ENCODE data around the gene SPTLC1.
"Not testable (repeated sequence)": the region's sequence is repeated elsewhere in the genome, so short reads cannot be mapped to it uniquely, and the experiment has no call there.

SPTLC1 gene

DNA sequence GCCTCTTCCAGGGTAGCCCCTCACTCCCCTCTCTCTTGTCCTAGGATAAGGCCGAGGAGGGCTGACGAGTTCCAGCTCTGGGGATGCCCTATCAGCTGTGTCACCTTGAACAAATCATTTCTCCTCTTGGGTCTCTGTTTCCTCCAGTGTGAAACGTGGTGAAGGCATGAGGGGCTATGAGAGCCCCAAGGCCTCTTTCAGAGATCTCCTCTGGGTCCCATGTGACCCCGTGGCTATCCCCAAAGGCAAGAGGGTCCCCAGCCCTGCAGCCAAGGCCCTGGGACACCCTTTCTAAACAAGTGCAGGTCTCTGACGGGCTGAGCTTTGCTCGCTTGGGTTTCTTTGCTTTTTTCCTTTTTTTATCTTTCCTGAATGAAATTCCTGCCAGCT lies 25.5 kb upstream of the SPTLC1 start:
- DNase-seq, result no peak

DNA sequence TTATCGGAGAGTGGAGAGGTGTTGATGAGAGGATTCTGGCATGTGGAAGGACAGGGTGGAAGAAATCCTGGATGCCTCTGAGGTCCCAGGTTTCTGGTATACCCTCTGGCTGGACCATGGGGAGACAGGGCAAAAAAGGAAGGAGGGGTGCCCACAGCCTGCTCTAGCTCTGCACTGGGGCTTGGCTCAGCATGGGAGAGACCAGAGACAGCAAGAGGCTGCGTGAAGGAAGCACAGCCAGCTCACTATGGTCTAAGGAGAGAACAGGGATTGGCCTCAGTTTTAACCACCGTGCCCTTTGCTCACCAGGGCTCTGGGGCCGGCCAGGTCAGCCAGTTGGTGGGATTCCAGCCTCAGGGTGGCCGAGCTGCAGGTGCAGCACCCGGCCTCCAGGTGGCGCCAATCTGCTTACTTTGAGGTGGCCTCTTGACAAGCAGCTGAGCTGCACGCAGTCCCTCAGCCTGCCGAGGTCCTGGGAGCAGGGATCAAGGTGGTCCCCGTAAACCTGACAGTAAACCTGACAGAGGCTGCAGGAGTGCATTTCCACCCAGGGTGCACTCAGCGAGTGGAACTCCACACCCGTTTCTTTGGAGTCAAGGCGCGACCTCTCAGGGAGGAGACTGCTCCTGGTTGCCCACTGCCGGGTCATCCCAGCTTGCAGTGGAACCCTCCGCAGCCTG lies 25.0 kb upstream of the SPTLC1 start:
- DNase-seq, result peak in 34 of 56 donors; percentile 8 to 70 (median 22)

DNA sequence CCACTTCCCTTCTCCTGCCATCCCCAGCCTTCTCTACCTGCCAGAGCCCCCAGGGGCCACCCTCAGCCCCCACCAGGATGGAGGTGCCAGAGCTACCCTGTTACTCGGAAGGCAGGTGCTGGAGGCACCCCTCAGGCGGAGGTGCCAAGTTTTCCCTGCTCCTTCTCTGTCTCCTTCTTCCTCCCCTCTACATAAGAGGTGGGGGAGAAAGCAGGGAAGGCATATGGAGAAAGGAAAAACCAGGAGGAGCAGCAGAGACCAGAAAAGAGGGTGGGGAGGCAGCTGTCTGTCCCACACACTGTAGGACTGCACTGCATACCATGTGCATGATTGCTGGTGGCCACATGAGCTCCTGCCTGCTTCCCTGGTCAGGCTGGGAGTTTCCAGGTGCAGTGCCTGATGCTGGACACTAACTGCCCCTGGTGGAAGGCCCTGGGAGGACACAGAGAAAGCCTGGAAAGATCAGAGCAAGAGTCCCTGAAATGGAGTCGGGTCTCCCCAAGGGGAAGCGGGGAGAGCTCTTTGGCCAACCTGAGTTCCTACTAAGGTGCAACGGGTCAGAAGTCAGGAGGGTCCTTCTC lies 23.8 kb upstream of the SPTLC1 start:
- DNase-seq, result not testable (repeated sequence)

DNA sequence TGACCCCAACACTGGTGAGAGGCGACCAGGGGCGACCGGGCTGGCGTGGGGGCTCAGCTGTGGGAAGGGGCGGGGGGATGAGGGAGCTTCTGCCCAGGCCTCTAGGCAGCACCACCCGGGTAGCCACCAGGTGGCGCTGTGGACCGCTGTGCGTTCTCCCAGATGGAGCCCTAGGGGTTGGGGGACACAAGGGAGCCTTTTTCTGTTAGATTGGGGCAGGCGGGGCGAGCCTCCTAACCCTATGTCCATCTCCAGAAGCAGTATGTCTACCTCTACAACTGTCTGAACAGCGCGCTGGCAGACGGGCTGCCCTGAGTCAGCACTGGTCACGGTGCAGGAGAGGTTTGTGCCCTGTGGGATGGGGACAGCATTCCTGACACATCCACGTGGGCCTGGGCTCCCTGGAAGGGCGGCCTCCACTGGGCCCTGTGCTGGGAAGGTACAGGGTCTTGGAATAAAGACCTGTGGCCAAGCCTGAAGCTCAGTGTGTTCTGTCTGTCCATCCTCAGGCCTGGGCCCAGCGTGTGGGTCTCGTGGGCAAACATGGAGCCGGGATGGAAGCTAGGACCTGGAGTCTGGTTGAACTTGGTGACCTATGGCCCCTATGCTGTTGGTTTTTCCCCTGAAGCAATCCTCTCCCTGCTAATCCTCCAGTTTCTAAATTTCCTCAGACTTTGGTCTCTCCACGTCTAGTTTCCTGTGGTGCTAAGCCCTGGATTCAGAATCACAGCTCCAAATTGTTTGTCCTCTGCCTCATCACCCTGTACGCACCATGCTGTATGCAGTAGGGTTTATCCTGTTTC lies 23.1 kb upstream of the SPTLC1 start:
- peak in 39 of 56 donors; percentile 10 to 81 (median 35) for DNase-seq

DNA sequence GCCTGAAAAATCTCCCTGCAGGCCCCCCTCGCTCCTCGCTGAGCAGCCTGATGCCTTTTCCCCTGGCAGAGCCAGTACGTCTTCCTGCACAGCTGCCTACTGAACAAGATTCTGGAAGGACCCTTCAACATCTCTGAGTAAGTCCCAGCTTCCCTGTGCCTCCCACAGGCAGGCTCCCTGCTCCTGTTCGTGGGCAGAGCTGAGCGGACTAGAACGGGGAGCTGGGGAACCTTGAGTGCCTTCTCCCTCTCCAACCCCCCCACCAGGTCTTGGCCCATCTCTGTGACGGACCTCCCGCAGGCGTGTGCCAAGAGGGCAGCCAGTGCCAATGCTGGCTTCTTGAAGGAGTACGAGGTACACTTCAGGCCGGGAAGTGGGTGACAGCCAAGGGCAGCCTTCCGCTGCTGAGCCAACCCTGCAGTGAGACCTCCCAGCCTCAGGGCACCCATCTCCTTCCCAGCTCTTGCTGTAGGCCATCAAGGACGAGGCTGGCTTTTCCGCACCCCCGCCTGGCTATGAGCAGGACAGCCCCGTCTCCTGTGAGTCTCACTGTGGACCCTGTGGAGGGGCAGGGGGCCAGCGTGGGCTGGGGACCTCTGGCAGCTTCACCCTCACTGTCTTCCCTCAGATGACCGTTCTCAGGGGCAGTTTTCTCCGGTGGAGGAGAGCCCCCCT lies 21.1 kb upstream of the SPTLC1 start:
- no peak for DNase-seq

DNA sequence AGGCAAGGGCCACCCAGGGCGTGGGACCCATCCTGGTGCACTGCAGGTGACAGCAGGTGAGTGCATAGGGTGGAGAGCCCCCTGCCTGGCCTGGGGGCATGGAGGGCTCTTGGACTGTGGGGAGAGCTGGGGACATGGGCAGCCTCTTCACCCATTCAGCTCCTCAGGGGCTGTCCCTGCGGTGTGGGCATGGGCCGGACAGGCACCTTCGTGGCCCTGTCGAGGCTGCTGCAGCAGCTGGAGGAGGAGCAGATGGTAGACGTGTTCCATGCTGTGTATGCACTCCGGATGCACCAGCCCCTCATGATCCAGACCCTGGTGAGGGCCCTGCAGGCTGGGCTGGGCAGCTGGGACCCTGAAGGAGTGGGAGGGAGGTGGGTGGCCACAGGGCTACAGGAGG lies 20.4 kb upstream of the SPTLC1 start:
- DNase-seq, result no peak

DNA sequence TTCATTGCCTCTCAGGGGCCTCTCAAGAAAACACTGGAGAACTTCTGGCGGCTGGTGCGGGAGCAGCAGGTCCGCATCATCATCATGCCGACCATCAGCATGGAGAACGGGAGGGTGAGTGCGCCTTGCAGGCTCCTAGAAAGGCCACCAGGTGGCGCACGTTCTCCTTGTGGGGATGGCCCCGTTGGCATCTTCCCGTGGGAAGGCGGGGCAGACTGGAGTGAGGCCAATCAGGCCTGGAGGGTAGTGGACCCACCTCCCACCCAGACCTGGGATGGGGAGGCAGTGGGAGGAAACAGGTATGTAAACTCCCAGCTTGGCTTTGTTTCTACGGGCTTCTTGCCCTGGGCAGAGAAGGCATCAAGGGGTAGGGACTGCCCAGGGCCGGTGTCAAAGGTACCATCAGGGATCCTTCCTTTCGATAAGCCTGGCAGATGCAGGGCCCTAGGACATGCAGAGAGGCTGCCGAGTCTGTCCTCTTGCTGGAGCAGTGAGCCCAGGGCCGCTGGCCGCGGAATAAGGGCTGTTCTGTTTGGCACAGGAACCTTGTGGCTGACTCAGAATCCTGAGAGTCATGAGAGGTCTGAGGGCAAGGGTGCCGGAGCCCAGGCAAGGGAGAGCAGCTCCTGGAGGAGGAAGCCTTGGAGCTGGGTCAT lies 18.9 kb upstream of the SPTLC1 start:
- DNase-seq, result peak in 49 of 56 donors; percentile 14 to 86 (median 52)

DNA sequence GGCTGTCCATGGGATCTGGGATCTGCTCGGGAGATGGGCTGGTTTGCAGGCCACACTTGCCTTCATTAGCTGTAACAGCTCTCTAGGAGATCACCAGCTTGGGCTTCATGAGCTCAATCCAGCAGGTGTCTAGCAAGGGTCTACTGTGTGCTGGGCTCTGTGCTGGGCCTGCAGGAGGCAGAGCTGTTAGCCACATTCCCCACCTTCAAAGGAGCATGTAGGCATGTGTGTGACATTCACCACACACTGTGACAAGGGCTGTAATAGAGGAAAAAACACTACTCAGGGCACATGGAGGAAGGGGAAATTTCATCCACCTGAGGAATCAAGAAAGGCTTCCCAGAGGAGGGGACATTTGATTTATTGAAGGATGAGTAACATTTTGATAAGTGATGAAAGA lies 17.7 kb upstream of the SPTLC1 start:
- not testable (repeated sequence) for DNase-seq

DNA sequence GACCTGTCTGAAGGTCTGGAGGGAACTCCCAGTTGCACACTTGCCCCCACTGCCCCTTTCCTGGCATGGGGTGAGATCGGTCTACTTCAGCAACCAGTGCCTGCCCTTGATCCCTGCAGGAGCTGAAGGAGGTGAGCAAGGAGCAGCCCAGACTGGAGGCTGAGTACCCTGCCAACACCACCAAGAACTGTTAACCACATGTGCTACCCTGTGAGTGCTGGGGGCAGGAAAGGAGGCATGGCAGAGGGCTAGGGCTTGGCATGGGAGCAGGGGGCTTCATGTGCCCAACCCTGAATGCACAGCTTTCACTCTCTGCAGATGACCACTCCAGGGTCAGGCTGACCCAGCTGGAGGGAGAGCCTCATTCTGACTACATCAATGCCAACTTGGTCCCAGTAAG lies 17.3 kb upstream of the SPTLC1 start:
- DNase-seq, result no peak

DNA sequence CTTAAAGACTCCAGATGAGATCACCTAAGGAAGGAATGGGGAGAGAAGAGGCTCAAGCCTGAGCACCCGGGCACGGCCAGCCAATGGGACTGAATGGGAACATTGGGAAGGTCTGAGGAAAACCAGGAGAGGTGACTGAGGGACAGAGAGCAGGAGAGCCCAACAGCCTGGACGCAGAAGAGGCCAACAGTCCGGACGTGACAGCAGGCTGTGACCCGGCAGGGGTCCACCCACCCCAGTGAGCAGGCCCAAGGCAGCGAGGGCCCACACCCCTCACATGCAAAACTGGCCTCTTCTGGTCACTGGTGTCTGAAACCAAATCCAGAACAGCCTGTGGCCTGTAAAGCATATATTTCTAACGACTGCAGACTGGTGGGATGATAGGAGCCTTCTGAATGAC lies 7.6 kb upstream of the SPTLC1 start:
- DNase-seq, result no peak

DNA sequence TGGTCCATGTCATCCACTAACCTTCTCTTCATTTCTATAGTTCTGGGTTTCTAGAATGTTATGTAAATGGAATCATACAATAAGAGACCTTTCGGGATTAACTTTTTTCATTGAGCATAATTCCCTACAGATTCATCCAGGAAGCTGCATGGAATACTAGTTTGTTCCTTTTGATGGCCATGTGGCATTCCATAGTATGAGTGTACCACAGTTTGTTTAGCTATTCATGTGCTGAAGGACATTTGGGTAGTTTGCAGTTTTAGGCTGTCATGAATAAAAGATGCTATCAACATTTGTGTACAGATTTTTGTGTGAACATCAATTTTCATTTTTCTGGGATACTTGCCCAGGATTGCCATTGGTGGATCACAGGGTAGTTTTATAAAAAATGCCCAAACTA lies 6.8 kb upstream of the SPTLC1 start:
- DNase-seq, result no peak

DNA sequence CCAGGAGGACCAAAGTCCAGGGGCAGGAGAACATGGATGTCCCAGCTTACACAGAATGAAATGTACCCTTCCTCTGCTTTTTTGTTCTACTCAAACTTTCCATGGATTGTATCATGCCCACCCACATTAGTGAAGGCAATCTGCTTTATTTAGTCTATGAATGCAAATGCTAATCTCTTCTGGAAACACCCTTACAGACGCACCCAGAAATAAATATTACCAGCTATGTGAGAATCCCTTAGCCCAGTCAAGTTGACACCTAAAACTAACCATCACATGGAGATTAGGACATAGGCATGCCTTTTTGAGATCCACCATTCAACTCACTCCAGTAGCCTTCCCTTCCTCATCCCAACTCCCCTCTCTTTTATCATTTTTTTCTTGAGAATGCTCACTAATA lies 6.1 kb upstream of the SPTLC1 start:
- DNase-seq, result no peak

DNA sequence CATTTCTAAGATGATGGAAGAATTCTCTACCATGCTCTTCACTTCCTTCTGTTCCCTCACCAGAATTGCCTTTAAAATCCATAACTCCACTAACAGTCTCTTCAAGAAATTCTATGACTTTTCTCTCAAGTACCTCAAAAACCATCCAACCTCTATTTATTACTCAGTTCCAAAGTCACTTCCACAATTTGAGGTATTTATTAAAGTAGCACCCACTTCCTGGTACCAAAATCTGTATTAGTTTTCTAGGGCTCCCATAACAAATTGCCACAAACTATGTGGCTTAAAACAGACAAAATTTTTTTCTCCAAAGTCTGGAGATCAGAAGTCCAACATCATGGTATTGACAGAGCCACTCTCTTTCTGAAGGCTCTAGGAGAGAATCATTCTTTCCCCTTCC lies 4.9 kb upstream of the SPTLC1 start:
- DNase-seq, result no peak

DNA sequence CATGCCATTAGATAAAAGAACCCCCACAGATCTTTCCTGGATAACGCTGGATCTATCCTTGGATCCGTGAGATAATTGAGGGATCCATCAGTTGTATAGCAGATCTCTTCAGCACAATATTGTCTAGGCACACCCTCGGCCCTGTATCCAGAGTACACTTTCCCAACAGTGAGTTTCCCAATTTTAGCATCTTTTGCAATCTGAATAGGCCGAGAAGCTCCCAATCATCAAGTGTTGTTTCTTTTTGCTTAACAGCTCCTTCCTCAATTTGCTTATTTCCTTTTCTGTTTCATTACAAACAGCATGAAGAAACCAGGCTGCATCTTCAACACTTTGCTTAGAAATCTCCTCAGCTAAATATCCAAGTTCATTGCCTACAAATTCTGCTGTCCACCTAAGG lies 4.4 kb upstream of the SPTLC1 start:
- DNase-seq, result no peak

DNA sequence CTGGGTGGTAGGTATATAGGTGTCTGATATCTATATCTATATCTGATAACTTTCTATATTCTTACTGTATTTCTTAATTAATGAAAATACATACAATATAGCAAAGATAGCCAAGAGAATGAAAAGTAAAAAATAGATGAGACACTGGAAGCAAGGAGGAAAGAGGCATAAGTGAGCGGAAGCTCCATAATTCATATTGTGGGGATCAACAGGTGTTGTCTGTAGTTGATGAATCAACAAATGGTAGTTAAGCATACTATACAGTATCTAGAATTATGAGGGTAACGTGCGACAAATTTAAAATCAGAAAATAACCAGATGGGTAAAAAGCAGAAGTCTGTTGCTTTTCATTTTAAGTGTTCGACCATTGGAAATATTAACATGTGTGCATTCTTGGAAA lies 7.1 kb downstream of the SPTLC1 start:
- DNase-seq, result no peak

DNA sequence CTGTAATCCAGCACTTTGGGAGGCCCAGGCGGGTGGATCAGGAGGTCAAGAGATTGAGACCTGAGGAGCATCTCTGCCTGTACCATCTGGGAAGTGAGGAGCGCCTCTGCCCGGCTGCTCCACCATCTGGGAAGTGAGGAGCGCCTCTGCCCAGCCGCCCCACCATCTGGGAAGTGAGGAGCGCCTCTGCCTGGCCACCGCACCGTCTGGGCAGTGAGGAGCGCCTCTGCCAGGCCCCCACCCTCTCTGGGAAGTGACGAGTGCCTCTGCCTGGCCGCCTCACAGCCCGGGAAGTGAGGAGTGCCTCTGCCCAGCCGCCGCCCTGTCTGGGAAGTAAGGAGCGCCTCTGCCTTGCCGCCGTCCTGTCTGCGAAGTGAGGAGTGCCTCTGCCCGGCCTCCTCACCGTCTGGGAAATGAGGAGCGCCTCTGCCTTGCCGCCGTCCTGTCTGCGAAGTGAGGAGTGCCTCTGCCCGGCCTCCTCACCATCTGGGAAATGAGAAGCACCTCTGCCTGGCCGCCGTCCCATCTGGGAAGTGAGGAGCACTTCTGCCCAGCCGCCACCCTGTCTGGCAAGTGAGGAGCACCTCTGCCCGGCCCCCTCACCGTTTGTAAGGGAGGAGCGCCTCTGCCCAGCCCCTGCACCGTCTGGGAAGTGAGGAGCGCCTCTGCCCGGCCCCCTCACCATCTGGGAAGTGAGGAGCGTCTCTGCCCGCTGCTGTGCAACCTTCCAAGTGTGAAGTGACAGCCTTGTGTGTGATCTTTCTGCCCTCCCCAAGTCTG lies 9.6 kb downstream of the SPTLC1 start:
- not testable (repeated sequence) for DNase-seq

DNA sequence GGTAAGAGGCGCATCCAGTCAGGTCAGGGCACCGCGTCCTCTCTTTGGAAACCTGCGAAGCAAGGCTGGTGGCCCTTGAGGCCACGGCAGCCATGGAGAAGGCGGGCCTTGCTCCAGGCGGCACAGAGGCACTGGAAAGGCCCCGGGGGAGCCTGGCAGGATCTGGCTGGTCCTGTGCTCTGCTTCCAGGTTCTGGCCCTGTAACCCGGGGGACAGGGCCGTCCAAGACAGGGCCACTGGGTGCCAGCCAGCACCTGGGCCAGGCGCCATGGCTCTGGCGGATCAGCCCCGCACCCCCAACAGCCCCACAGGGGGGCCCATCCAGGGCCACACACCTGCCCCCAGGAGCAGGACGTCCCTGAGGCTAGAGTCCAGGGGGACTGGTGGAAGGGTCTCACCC lies 11.6 kb downstream of the SPTLC1 start:
- DNase-seq, result not testable (repeated sequence)

DNA sequence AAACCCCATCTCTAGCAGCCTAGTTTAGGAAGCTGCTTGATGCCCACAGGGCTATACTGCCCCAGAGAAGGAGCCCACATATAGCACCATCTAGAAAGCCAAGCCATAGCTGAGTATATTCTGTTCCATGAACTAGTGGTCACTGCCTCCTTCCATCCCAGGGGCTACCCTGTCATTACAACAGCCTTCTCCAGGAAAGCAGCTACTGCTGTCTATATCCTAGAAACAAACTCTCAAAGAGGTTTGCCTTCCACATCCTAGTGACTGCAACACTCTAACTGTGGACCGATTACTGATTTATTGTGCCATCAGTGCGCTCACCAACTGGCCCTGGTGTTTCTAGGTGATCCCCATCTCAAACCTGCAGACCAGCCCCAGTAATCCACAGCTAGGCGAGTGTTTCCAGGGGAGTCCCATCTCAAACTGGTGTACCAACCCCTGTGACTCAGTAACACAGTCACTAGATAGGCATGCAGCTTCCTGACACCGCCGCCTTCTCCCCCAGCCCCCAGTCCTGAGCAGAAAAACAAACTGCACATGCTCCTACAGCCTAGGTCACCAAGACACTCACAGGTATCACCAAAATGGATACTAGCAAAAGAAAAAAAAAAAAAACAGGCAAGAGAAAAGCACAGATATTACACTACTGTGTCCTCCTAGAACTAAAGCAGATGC lies 14.8 kb downstream of the SPTLC1 start:
- no peak for DNase-seq

DNA sequence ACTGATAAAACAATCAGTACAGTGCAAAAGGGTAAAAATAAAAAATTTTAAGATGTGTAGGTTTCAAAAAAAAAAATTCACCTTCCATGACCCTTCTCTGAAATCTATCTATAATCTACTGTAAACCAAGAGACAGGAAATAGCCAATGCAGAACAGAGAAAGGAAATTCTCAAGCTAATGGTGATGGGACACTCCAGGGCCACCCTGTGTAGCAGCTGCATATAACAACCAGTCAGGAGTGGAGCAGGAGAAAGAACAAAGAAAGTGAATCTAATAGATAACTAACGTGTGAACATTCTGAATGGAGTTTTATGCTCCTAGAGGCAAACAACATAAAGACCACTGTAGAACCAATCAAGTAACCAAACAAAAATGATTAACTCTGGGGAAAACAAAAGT lies 16.6 kb downstream of the SPTLC1 start:
- no peak for DNase-seq

DNA sequence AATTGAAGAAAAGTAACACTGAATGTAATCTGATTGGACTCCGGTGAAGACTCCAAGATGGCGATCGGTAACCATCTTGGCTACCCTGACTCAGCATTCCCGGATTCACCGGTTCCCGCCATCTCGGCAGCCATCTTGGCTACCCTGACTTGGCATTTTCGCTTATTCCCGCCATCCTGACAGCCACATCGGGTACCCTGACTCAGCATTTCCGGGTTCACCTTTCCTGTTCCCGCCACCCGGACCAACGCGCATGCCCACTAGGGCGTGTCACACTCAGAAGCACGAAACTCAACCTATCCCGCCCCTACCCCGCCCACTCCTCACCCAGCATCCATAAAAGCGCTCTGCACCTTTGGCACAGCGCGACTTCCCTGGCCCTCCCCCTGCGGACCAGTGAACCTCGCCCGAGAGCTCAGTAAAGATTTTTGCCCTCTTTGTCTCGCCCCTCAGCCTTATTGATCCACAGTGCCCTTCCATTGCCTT lies 17.2 kb downstream of the SPTLC1 start:
- peak in 51 of 56 donors; percentile 8 to 88 (median 54) for DNase-seq

Data from nucleus accumbens (tissue), 56 donors.